Activated T-helper 1 cell treated with anti-CD3 and anti-CD28 coated beads, Interleukin-12 subunit alpha, Interleukin-12 subunit beta, Interleukin-2, Interleukin-4 antibody, amounts not matched to agents 30 ng/mL and 10 ng/mL and 1 ng/mL, durations not matched to agents 14 hours and 24 hours and 36 hours (primary cell): ENCODE results near the gene NTS. TPM values are rescaled to one million over a fixed set of nuclear protein-coding genes. Genes with fewer than 3 reads are reported as not detected.

Experiments used
- DNase-seq: peaks from one replicate; pipeline ENCODE4 v3.0.0; 2021; ENCODE audit warnings: low spot score
- H3K27ac Mint-ChIP-seq: one replicate; pipeline ENCODE4 v1.8.0; 2021; ENCODE audit warnings: mild to moderate bottlenecking, mixed read lengths
- H3K27me3 Mint-ChIP-seq: one replicate; pipeline ENCODE4 v1.8.0; 2022; ENCODE audit warnings: mild to moderate bottlenecking, moderate library complexity, mixed read lengths; ENCODE audit not compliant: insufficient read depth
- H3K36me3 Mint-ChIP-seq: one replicate; pipeline ENCODE4 v1.8.0; 2021; ENCODE audit warnings: low read depth, mixed read lengths
- H3K4me1 Mint-ChIP-seq: one replicate; pipeline ENCODE4 v1.8.0; 2021; ENCODE audit warnings: low read depth, mixed read lengths
- H3K4me3 Mint-ChIP-seq: one replicate; pipeline ENCODE4 v1.8.0; 2021; ENCODE audit warnings: mild to moderate bottlenecking, moderate library complexity, mixed read lengths
- H3K9me3 Mint-ChIP-seq: one replicate; pipeline ENCODE4 v1.8.0; 2021; ENCODE audit warnings: mixed read lengths
- intact Hi-C: fragments of 100-400 bp; cut with micrococcal nuclease; formaldehyde crosslinking; loops from one replicate; pipeline ENCODE4 v1.15.1; 2024
- total RNA-seq: library from RNA; stranded (reverse); gene quantifications from 2 replicates; pipeline ENCODE4 v1.2.3, GENCODE V29; 2022

NTS gene
- total RNA-seq, 1 donor from 2014 or later: not detected

- H3K27me3 Mint-ChIP-seq: no peaks in the 10 kb centered on the region
- H3K36me3 Mint-ChIP-seq: no peaks in the 10 kb centered on the region
Measured at GRCh38 chr12:85856966-85857365, 17.1 kb upstream of the NTS start.

GRCh38 chr12:85865890-85866289 lies 8.2 kb upstream of the NTS start:
- H3K4me1 Mint-ChIP-seq: no peaks in the 10 kb centered on the region
- intact Hi-C loops: no loop called here
- no peak overlapping the region for H3K27ac Mint-ChIP-seq

More at GRCh38 chr12:85856966-85857365, 17.1 kb upstream of the NTS start:
- Mint-ChIP-seq H3K4me1 (no peaks in the 10 kb centered on the region), H3K27ac (no peak overlapping the region), H3K4me3 (no peak overlapping the region), H3K9me3 (no peaks in the 10 kb centered on the region)
- DNase-seq: no peak
- intact Hi-C loops: no loop called here

GRCh38 chr12:85866986-85867776 lies 6.9 kb upstream of the NTS start:
- Mint-ChIP-seq H3K27ac (no peak overlapping the region), H3K36me3 (no peaks in the 10 kb centered on the region), H3K9me3 (no peaks in the 10 kb centered on the region), H3K4me3 (no peak overlapping the region), H3K4me1 (no peaks in the 10 kb centered on the region), H3K27me3 (peaks cover 3% of the 10 kb centered on the region)
- no peak for DNase-seq
- intact Hi-C loops: loop anchor here (1.0 kb wide), 2 partner anchors 292 to 399 kb away; no protein-coding TSS in a partner anchor

More at GRCh38 chr12:85865890-85866289, 8.2 kb upstream of the NTS start:
- Mint-ChIP-seq H3K27me3 (peaks cover 3% of the 10 kb centered on the region), H3K9me3 (no peaks in the 10 kb centered on the region), H3K4me3 (no peak overlapping the region), H3K36me3 (no peaks in the 10 kb centered on the region)
- no peak for DNase-seq

- DNase-seq: no peak
- H3K36me3 Mint-ChIP-seq: no peaks in the 10 kb centered on the region
- H3K4me1 Mint-ChIP-seq: no peaks in the 10 kb centered on the region
- H3K9me3 Mint-ChIP-seq: no peaks in the 10 kb centered on the region
- H3K4me3 Mint-ChIP-seq: no peak overlapping the region
- H3K27ac Mint-ChIP-seq: no peak overlapping the region
- intact Hi-C loops: loop anchor here (1.0 kb wide), 2 partner anchors 404 to 447 kb away; no protein-coding TSS in a partner anchor
- H3K27me3 Mint-ChIP-seq: no peaks in the 10 kb centered on the region
Measured at GRCh38 chr12:85872497-85873091, 1.5 kb upstream of the NTS start.

GRCh38 chr12:85877459-85877858 lies 3.4 kb downstream of the NTS start:
- DNase-seq: no peak
- no peaks in the 10 kb centered on the region for H3K36me3 Mint-ChIP-seq
- H3K4me3 Mint-ChIP-seq: no peak overlapping the region
- H3K27ac Mint-ChIP-seq: no peak overlapping the region
- no peaks in the 10 kb centered on the region for H3K27me3 Mint-ChIP-seq
- H3K9me3 Mint-ChIP-seq: no peaks in the 10 kb centered on the region
- H3K4me1 Mint-ChIP-seq: no peaks in the 10 kb centered on the region
- intact Hi-C loops: no loop called here

GRCh38 chr12:85883763-85884162 lies 9.7 kb downstream of the NTS start:
- H3K9me3 Mint-ChIP-seq: no peaks in the 10 kb centered on the region
- DNase-seq: no peak
- no peak overlapping the region for H3K27ac Mint-ChIP-seq
- H3K4me1 Mint-ChIP-seq: no peaks in the 10 kb centered on the region
- H3K4me3 Mint-ChIP-seq: no peak overlapping the region
- H3K36me3 Mint-ChIP-seq: no peaks in the 10 kb centered on the region
- intact Hi-C loops: no loop called here
- H3K27me3 Mint-ChIP-seq: no peaks in the 10 kb centered on the region

GRCh38 chr12:85894653-85895052 lies 20.6 kb downstream of the NTS start:
- Mint-ChIP-seq H3K4me3 (no peak overlapping the region), H3K9me3 (no peaks in the 10 kb centered on the region), H3K36me3 (no peaks in the 10 kb centered on the region), H3K27me3 (no peaks in the 10 kb centered on the region), H3K4me1 (no peaks in the 10 kb centered on the region), H3K27ac (no peak overlapping the region)
- intact Hi-C loops: no loop called here
- no peak for DNase-seq

GRCh38 chr12:85920324-85920947 lies 46.3 kb downstream of the NTS start:
- no peak overlapping the region for H3K4me3 Mint-ChIP-seq
- no peak overlapping the region for H3K27ac Mint-ChIP-seq
- no peaks in the 10 kb centered on the region for H3K9me3 Mint-ChIP-seq
- no peaks in the 10 kb centered on the region for H3K4me1 Mint-ChIP-seq
- intact Hi-C loops: loop anchor here (1.0 to 5.0 kb wide), 6 partner anchors 343 to 1927 kb away; no protein-coding TSS in a partner anchor
- H3K27me3 Mint-ChIP-seq: peaks cover 2% of the 10 kb centered on the region
- no peaks in the 10 kb centered on the region for H3K36me3 Mint-ChIP-seq
- no peak for DNase-seq

GRCh38 chr12:85923767-85924331 lies 49.8 kb downstream of the NTS start:
- H3K27me3 Mint-ChIP-seq: peaks cover 2% of the 10 kb centered on the region
- H3K9me3 Mint-ChIP-seq: no peaks in the 10 kb centered on the region
- DNase-seq: no peak
- no peaks in the 10 kb centered on the region for H3K4me1 Mint-ChIP-seq
- H3K27ac Mint-ChIP-seq: no peak overlapping the region
- intact Hi-C loops: loop anchor here (5.0 kb wide), 2 partner anchors 347 to 1923 kb away; no protein-coding TSS in a partner anchor
- H3K36me3 Mint-ChIP-seq: no peaks in the 10 kb centered on the region
- no peak overlapping the region for H3K4me3 Mint-ChIP-seq

- DNase-seq: no peak
- no peaks in the 10 kb centered on the region for H3K9me3 Mint-ChIP-seq
- no peak overlapping the region for H3K27ac Mint-ChIP-seq
- intact Hi-C loops: no loop called here
- H3K4me3 Mint-ChIP-seq: no peak overlapping the region
- H3K36me3 Mint-ChIP-seq: no peaks in the 10 kb centered on the region
- H3K27me3 Mint-ChIP-seq: no peaks in the 10 kb centered on the region
- H3K4me1 Mint-ChIP-seq: no peaks in the 10 kb centered on the region
Measured at GRCh38 chr12:85927166-85927565, 53.1 kb downstream of the NTS start.
